DMS53 (cell line): ENCODE measurements around the gene KRTAP1-1.
"Not testable (repeated sequence)": the region's sequence is repeated elsewhere in the genome, so short reads cannot be mapped to it uniquely, and the experiment has no call there.

Experiments used
- DNase-seq: peaks from one replicate; lab custom pipeline; 2025; lab: John Stamatoyannopoulos, UW

The KRTAP1-1 gene

GRCh38 chr17:41012326-41013120 lies 28.7 kb downstream of the KRTAP1-1 start:
- DNase-seq = peak; percentile 46

- no peak for DNase-seq
These were observed 30.8 kb downstream of the KRTAP1-1 start for GRCh38 chr17:41010441-41010840.

GRCh38 chr17:41009936-41010335 lies 31.3 kb downstream of the KRTAP1-1 start:
- DNase-seq = no peak

GRCh38 chr17:41009301-41009760 lies 31.9 kb downstream of the KRTAP1-1 start:
- peak; percentile 79 for DNase-seq

GRCh38 chr17:41008811-41009210 lies 32.4 kb downstream of the KRTAP1-1 start, which contains the start of gene KRTAP3-1:
TSS of gene KRTAP3-1 (minus strand) at chr17:41009128. CDS start at chr17:41009074, 54 bp downstream.
- DNase-seq = peak; percentile 93

- DNase-seq = peak; percentile 56
These were observed 36.9 kb downstream of the KRTAP1-1 start for GRCh38 chr17:41004397-41004796.

GRCh38 chr17:41003926-41004325 lies 37.3 kb downstream of the KRTAP1-1 start:
- no peak for DNase-seq

- no peak for DNase-seq
These were observed 38.4 kb downstream of the KRTAP1-1 start for GRCh38 chr17:41002814-41003213.

GRCh38 chr17:41001795-41002194 lies 39.5 kb downstream of the KRTAP1-1 start:
- no peak for DNase-seq

GRCh38 chr17:40999563-40999962 lies 41.7 kb downstream of the KRTAP1-1 start, which contains the start of gene KRTAP3-2:
TSS of gene KRTAP3-2 (minus strand) at chr17:40999906. CDS start at chr17:40999853, 53 bp downstream.
- not testable (repeated sequence) for DNase-seq

- no peak for DNase-seq
These were observed 43.9 kb downstream of the KRTAP1-1 start for GRCh38 chr17:40997361-40997760.

- DNase-seq = no peak
These were observed 44.4 kb downstream of the KRTAP1-1 start for GRCh38 chr17:40996829-40997228.

GRCh38 chr17:40995116-40995515 lies 46.1 kb downstream of the KRTAP1-1 start:
- no peak for DNase-seq

GRCh38 chr17:40993839-40994238 lies 47.4 kb downstream of the KRTAP1-1 start, which contains the start of gene KRTAP3-3:
TSS of gene KRTAP3-3 (minus strand) at chr17:40994164. CDS start at chr17:40994097, 67 bp downstream.
- DNase-seq = peak; percentile 45

- DNase-seq = no peak
These were observed 48.2 kb downstream of the KRTAP1-1 start for GRCh38 chr17:40993084-40993483.

- peak; percentile 35 for DNase-seq
These were observed 48.6 kb downstream of the KRTAP1-1 start for GRCh38 chr17:40992666-40993065.
